Kidney tubule cell (primary cell): ENCODE results near the gene ADAMTS3.

Experiments used
- DNase-seq: peaks from one replicate; pipeline ENCODE4 v3.0.0-alpha.2; 2018; ENCODE audit warnings: low spot score

The ADAMTS3 gene

GRCh38 chr4:72408568-72408967, 160.5 kb downstream of the ADAMTS3 start:
- DNase-seq = no peak

DNA sequence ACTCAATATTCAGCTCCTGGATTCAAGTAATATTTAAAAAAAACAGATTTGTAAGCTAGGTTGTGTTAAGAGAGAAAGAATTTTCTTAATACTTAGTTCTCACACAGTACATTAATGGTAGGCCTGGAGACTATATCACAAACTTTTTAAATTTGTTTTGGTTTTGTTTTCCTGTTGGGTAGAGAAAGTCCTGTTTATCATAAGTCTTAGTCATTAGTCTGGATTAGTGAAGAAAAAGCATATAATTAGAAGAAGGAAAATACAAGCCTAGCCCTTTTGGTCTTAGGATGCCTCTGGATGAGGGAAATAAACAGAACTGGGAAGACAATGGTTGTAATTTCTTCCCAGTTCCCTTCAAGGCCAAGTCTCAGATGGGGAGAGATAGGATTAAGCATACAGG, 163.6 kb downstream of the ADAMTS3 start:
- DNase-seq = no peak

DNA sequence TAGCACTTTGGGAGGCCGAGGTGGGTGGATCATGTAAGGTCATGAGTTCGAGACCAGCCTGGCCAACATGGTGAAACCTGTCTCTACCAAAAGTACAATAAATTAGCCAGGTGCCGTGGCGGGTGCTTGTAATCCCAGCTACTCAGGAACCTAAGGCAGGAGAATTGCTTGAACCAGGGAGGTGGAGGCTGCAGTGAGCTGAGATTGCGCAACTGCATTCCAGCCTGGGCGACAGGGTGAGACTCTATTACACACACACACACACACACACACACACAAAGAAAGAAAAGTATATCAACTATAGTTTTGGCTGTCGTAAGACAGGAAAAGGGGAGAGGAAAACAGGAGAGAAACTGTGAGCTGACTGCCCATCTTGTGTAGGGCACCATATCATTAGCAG, 171.7 kb downstream of the ADAMTS3 start:
- DNase-seq = peak; percentile 36

DNA sequence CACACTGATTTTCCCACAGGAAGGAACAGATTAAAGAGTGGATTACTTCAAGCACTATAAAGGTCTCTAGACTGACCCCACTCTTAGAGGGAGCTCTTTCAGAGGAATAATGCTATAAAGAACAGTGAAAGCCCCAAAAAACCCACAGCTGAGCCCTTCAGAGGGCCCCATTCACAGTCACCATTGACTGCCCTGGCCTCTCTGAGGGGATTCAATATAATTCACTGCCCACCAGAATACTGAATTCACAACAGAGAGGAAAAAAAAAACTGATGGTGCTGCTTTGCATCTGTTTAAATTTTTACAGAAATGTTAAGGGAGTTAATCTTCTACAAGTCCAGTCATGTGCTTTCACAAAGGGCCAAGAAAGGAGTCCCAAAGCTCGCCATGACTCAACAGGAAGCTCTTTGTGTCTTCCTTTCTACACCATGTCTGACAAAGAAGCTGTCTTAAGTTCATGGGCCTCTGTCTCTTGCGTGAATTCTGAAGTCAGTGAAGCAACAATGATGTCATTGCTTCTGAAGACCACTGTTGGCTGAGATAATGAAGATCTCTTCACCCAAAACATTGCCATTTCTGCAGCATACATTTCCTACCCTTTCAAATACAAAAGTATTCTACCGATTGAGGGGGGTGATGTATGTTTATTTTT, 174.9 kb downstream of the ADAMTS3 start:
- peak; percentile 92 for DNase-seq

GRCh38 chr4:72391281-72391680, 177.7 kb downstream of the ADAMTS3 start:
- DNase-seq = peak; percentile 54

DNA sequence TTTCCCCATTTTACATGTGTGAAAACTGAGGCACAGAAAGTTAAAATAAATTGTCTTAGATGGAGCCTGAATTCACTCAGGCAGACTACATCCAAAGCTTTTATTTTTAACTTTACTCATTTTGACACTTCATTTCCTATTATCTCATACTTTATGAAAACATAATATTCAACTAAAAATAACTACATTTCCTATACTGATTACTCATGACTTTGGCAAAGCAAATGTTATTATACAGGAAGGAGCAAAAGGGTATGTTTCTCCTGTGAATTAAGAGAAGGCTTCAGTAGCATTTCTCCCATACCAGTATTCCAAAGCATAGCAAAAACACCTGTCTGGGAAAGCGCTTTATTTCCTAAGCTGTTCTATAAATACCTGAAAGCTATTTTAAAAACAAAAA, 178.6 kb downstream of the ADAMTS3 start:
- DNase-seq = peak; percentile 25

DNA sequence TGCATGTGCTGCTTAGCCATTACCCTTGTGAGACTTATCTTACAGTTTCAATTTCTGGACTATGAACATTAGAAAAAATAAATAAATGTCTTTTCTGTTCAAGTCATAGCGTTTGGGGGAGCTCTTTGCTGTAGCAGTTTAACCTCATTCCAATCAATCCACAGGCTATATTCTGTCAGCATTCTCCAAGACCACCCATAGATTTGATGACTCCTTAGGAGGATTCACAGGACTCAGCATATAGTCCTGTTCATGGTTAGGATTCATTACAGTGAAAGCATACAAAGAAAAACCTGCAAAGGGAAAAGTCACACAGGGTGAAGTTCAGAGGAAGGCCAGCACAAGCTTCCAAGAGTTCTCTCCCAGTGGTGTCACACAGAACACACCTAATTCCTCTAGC, 180.5 kb downstream of the ADAMTS3 start:
- no peak for DNase-seq

DNA sequence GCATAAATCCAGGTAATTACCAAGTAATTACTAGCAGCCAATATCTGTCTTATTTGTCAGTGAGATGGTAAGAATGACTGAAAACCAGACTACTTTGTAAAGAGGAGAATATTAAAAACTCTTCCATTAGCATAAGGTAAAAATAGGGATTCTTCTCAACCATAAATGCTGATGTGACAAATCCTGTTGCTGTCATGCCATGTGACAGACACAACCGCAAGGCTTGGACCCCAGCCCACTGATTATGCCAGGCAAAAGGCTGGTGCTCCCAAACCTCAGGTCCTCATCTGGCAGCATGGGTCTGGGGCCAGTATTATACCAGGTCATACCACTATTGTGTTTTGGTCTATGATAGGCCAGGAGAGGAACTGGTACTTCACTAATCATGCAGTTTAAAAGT, 181.1 kb downstream of the ADAMTS3 start:
- DNase-seq = no peak

DNA sequence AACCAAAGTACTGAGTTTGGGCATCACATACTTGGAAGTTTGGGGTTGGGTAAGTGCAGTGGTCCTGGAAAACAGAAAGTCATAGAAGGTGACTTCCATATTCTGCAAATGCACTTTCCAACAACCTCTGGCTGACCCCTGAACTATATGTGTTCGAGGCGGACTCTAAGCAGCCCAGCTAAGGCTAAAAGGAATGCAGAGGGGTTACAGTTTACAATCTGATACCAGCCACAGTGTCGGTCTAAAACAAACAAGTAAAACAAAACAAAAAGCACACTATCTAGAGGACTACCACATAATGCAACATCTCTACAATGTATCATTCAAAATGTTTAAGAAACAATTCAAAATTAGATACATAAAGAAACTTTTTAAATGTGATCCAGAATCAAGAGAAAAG, 185.6 kb downstream of the ADAMTS3 start:
- DNase-seq = no peak

- DNase-seq = no peak
These were observed 190.1 kb downstream of the ADAMTS3 start for GRCh38 chr4:72378901-72379300.

DNA sequence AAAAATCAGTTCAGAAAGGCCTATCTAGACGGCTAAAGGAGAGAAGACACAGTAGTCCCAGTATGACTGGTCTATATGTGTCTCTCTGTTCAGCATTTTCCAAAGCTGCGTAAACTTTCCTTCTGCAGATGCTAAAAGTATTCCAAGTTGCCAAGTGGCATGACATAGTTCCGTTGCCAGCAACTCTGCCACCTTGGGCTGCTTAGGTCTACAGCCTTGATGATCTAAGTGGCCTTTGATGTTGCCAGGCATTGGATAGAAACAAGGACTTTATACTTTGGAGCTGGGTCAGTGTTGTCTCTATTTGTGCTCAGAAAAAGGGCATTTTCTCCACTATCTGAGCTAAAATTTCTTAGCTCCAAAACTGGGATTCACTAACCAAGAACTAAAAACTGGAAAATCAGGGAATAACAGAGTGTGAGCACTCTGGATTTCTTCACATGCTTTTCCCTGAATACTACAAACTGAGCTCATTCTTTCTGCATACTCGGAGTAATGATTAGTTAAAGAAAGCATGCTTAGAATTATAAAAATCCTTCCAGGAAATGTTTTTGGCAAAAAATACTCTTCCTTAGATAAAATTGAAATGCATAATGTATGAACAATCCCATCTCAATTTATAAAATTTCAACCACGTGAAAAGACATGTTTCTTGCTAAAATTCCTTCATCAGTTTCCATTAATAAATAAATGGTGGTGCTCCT, 191.4 kb downstream of the ADAMTS3 start:
- peak; percentile 41 for DNase-seq

DNA sequence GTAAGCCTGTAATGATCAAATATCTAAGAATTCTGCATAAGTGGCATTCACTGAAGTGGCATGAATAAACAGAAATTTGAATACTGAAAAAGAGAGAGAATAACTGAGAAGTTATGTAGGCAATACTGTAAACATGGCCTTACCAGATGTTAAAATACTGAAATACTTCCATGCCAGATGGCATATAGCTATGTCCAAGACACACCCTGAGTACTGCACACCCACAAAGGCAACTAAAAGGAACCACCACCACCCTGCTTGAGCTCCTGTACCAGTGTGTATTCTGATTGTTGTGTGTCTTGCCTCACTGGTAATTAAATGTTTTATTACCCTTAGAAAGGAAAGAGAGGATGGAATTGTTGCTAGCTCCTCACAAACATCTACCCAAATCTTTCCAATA, 192.1 kb downstream of the ADAMTS3 start:
- no peak for DNase-seq

GRCh38 chr4:72375073-72375736, 193.8 kb downstream of the ADAMTS3 start:
- DNase-seq = peak; percentile 84

- no peak for DNase-seq
These were observed 194.9 kb downstream of the ADAMTS3 start for GRCh38 chr4:72374159-72374558.

DNA sequence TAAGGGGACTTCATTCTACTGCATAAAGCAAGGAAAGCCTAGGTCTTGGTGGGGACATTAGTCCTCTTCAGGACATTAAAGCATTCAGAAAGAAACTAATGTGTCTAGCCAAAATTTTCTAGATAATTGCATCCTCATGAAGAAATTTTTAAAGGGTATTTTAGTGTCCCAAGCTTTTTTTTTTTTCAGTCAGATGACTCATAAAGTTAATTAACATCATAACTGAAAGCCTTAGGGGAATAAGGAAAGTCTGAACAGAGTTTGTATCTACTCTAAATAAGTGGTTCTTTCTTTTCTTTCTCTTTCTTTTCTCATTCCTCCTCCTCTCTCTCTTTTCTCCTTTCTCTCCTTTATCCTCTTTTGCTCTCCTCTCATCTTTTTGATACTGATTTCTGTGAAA, 202.4 kb downstream of the ADAMTS3 start:
- no peak for DNase-seq

GRCh38 chr4:72365981-72366380, 203.0 kb downstream of the ADAMTS3 start:
- DNase-seq = no peak

DNA sequence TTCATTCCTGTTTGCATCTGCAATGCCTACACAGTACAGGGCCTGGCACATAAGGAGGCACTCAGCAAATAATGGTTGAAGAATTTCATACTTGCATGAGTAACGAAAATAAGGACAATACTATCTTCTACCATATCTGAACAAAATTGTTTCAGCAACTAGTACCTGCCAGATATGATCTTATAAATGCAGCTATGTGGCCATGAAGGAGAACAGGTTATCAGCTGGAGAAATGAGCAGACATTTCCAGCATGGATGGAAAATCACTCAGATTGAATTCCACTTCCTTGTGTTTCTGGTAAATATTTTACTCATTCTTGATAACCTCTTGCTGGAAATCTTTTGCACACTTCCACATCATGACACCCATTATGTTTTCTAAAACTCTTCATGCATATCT, 204.0 kb downstream of the ADAMTS3 start:
- peak; percentile 34 for DNase-seq

GRCh38 chr4:72360075-72360474, 208.9 kb downstream of the ADAMTS3 start:
- DNase-seq = peak; percentile 10

GRCh38 chr4:72358483-72358882, 210.5 kb downstream of the ADAMTS3 start:
- no peak for DNase-seq

- no peak for DNase-seq
These were observed 211.1 kb downstream of the ADAMTS3 start for GRCh38 chr4:72357908-72358307.

DNA sequence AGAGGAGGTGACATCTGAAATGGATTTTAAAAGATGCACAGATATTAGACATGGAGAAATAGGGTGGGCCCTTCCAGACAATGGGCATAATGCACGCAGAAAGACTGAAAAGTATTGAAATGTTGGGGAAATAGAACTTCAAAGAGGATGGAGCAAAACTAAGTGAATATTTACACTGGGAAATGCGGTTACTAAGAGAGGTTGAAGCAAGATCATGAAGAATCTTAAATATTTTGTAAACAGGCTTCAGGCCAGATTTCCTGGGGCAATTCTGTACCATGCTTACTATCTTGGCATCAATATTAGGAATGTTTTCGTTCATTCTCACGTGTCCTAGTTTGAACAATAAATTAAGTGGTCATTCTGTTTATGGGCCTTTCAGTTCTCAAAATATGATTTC, 216.3 kb downstream of the ADAMTS3 start:
- no peak for DNase-seq

DNA sequence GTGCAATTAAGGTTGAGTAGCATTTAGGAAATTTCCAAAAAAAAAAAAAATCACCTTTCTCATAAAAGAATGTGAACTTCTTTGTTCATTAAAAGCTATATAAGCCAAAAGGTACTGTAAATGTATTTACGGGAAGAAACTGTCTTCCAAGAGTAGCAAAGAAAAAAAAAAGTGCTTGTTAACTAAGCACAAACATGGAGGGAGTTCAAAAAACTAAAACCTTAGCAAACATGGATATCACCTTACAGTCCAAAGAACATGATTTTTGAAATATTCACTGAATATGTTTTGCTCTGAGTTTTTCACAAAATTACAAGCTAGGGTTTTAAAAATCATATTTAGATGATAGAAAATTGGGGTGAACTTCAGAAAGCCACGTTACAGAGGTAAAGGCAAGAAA, 217.5 kb downstream of the ADAMTS3 start:
- DNase-seq = no peak

DNA sequence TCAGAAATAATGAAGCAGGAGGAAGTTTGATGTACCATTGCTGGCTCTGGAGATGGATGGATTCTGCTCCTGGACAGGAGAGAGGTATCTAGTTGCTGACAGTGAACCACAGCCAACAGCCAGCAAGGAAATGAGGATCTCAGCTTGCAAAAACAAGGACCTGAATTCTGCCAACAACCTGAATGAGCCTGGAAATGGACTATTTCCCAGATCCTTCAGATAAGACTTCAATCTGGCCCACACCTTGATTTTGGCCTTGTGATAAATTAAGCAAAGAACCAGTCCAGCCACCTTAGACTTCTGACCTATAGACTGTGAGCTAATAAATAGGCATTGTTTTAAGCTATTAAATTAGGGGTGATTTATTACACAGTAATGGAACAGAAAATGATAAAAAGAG, 220.3 kb downstream of the ADAMTS3 start:
- no peak for DNase-seq
